Astrocyte of the spinal cord (primary cell): ENCODE data around the gene DRD4.

Experiments used
- DNase-seq: peaks from one replicate; pipeline ENCODE4 v3.0.0; 2011; ENCODE audit warnings: low read depth, low spot score
- H3K4me3 ChIP-seq: 2 replicates; pipeline ENCODE4 v1.5.1; 2011; ENCODE audit warnings: low read depth, mild to moderate bottlenecking, low read length, moderate library complexity
- in situ Hi-C: cut with HindIII; loops from 2 replicates; pipeline ENCODE4 v1.10.0; 2017; ENCODE audit warnings: low sequenced_read_pairs
- TF ChIP-seq, protein P1 (sequence below): IDR thresholded peaks from 2 replicates; pipeline ENCODE4 v1.5.1; 2012; ENCODE audit warnings: low read depth, mild to moderate bottlenecking, low read length, inconsistent platforms

The DRD4 gene

DNA sequence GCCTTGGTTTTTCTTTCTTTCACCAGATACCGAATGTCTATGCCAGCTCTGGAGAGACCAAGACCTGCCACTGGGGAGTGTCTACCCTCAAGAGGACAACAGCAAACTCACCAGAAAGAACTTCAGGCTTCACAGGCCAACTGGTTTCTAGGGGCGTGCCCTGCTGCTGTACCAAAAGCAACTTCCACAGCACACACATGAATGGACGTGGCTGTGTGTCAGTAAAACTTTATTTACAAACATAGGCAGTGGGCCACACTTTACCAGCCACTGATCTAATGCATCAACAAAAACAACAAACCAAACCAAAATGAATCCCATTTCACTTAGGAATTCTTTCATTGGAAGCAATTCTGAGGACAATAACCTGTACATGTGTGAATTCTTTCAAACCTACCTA is 41.2 kb downstream of the DRD4 start:
- no peak overlapping the region for H3K4me3 ChIP-seq
- in situ Hi-C loops = no loop called here
- TF ChIP-seq, protein P1, sequence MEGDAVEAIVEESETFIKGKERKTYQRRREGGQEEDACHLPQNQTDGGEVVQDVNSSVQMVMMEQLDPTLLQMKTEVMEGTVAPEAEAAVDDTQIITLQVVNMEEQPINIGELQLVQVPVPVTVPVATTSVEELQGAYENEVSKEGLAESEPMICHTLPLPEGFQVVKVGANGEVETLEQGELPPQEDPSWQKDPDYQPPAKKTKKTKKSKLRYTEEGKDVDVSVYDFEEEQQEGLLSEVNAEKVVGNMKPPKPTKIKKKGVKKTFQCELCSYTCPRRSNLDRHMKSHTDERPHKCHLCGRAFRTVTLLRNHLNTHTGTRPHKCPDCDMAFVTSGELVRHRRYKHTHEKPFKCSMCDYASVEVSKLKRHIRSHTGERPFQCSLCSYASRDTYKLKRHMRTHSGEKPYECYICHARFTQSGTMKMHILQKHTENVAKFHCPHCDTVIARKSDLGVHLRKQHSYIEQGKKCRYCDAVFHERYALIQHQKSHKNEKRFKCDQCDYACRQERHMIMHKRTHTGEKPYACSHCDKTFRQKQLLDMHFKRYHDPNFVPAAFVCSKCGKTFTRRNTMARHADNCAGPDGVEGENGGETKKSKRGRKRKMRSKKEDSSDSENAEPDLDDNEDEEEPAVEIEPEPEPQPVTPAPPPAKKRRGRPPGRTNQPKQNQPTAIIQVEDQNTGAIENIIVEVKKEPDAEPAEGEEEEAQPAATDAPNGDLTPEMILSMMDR = no peak
- DNase-seq = no peak

DNA sequence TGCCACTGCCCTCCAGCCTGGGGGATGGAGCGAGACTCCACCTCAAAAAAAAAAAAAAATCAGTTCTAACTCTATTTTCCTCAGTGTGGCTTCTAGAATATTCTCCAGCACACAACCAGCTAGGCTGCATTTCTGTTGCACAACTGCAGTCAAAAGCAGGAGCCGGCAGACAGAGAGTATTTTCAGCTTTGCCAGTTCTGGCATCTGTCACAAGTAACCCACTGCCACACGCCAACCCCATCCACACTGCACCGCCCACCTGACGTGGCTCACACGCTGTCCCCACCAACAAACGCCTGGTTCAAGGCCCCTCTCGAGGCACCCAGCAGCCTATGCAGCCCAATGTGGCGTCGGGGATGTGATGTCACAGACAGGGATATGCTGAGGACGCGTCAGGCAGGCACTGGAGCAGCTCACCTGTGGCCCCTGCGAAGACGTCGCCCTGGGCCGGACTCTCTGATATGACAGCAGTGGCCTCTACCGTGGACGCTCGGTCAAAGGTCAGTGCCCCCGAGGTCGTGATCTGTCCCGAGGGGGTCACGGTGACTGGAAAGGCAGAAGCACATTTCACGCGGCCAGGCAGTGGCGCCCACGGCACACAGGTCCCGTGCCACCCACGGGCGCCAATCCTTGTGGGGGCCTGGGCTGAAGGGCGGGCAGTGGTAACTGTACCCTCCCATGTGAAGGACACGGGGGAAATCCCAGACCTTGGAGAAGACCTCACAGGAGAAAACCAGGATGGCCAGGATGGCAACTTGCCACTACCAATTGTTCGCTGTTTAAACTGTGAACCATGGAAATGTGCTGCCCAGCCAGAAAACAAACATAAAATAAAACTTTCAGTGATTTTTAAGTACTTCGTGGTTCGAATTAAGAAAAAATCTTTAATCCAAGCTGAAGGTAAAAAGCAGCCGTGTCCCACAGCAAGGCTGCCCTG is 42.5 kb downstream of the DRD4 start:
- no peak for DNase-seq
- in situ Hi-C loops = no loop called here
- no peak overlapping the region for H3K4me3 ChIP-seq
- TF ChIP-seq, protein P1 = no peak

DNA sequence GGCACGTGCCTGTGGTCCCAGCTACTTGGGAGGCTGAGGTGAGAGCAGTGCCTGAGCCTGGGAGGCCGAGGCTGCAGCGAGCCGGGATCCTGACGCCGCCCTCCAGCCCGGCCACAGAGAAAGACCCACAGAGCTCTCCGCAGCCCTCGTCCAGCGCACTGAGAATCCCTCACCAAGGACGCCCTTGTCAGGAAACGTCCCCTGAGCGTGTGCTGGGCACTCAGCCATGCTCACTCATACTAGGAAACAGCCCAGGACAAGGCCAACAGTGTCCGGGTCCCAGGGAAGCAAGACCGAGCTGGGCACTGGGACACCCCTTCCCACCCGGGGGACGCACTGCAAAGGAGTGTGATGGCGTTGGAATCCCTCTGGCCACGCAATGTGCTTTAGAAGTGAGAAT is 43.4 kb downstream of the DRD4 start:
- DNase-seq = no peak
- no peak overlapping the region for H3K4me3 ChIP-seq
- TF ChIP-seq, protein P1 = no peak
- in situ Hi-C loops = no loop called here

DNA sequence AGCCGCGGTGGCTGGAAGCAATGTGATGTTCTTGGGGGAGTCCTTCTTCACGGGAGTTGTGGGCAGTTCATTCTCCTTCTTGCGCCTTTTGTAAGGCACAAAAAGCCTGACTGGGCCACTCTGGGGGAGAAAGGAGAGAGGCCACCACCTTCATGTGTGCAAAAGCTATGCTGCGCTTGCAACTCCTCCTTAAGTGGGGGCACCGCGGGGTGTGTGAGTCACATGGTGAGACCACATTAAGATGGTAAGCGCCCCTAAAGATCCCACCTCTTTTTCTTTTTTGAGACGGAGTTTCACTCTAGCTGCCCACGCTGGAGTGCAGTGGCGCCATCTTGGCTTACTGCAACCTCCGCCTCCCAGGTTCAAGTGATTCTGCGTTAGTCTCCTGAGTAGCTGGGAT is 43.9 kb downstream of the DRD4 start:
- in situ Hi-C loops = no loop called here
- TF ChIP-seq, protein P1 = no peak
- no peak overlapping the region for H3K4me3 ChIP-seq
- no peak for DNase-seq

- H3K4me3 ChIP-seq = no peak overlapping the region
- TF ChIP-seq, protein P1 = no peak
- no peak for DNase-seq
- in situ Hi-C loops = no loop called here
Observed at GRCh38 chr11:686451-687243, 49.6 kb downstream of the DRD4 start.

GRCh38 chr11:687751-688150 is 50.7 kb downstream of the DRD4 start:
- H3K4me3 ChIP-seq = no peak overlapping the region
- in situ Hi-C loops = no loop called here
- TF ChIP-seq, protein P1 = no peak
- no peak for DNase-seq
